ENCODE data around the gene MTCP1. TPM values are rescaled to one million over a fixed set of nuclear protein-coding genes. Genes with fewer than 3 reads are reported as not detected.

Gene MTCP1
- polyA plus RNA-seq, 3 donors = 17.9 to 21.2 (median 18.2) TPM

Other genes starting within 250 kb of the MTCP1 start
- not detected for gene SMIM9, start 236.5 kb downstream of the MTCP1 start, polyA plus RNA-seq (ENCODE audit: insufficient read length in 3 of 3)
- gene F8A1, start 184.8 kb downstream of the MTCP1 start, polyA plus RNA-seq (ENCODE audit: insufficient read length in 3 of 3) = 10 to 100 TPM; 11.9 to 23.4 (median 15.5) TPM
- 10 to 100 TPM; 12.0 to 14.2 (median 13.3) TPM for gene F8, start 48.4 kb downstream of the MTCP1 start, polyA plus RNA-seq (ENCODE audit: insufficient read length in 3 of 3)
- 100 to 1,000 TPM; 100 to 121 (median 110) TPM for gene FUNDC2, start 44.3 kb downstream of the MTCP1 start, polyA plus RNA-seq (ENCODE audit: insufficient read length in 3 of 3)
- 1 to 10 TPM; 7.1 to 9.7 (median 8.0) TPM for gene CMC4, start within 50 bp of the MTCP1 start, polyA plus RNA-seq (ENCODE audit: insufficient read length in 3 of 3)
- gene BRCC3, start 372 bp upstream of the MTCP1 start, polyA plus RNA-seq (ENCODE audit: insufficient read length in 3 of 3) = 10 to 100 TPM; 23.8 to 29.5 (median 25.7) TPM
- 10 to 100 TPM; 69.0 to 73.1 (median 69.4) TPM for gene VBP1, start 145.3 kb upstream of the MTCP1 start, polyA plus RNA-seq (ENCODE audit: insufficient read length in 3 of 3)
- gene RAB39B, start 193.4 kb upstream of the MTCP1 start, polyA plus RNA-seq (ENCODE audit: insufficient read length in 3 of 3) = 1 to 10 TPM; 2.8 to 2.9 (median 2.8) TPM